Body of pancreas (tissue), 4 donors: ENCODE data around the gene CCDC83.
"Not testable (repeated sequence)": the region's sequence is repeated elsewhere in the genome, so short reads cannot be mapped to it uniquely, and the experiment has no call there.

ENCODE experiments used
- POLR2A ChIP-seq, 3 donors: fragments of 450-650 bp; IDR thresholded peaks; one replicate each; pipeline ENCODE4 v1.6.1; 2016; ENCODE audit warnings: antibody characterized with exemption in 3 of 3, mild to moderate bottlenecking in 2 of 3
- TF ChIP-seq, protein P1 (sequence below), 7 experiments: fragments of 450-650 bp in 4 of 7; fragments of 200-600 bp in 3 of 7; sonication (generic) in 3 of 7; IDR thresholded peaks; one replicate each; pipeline ENCODE4 v1.5.1; 2016 to 2019; ENCODE audit warnings: antibody characterized with exemption in 7 of 7

- TF ChIP-seq, protein P1, sequence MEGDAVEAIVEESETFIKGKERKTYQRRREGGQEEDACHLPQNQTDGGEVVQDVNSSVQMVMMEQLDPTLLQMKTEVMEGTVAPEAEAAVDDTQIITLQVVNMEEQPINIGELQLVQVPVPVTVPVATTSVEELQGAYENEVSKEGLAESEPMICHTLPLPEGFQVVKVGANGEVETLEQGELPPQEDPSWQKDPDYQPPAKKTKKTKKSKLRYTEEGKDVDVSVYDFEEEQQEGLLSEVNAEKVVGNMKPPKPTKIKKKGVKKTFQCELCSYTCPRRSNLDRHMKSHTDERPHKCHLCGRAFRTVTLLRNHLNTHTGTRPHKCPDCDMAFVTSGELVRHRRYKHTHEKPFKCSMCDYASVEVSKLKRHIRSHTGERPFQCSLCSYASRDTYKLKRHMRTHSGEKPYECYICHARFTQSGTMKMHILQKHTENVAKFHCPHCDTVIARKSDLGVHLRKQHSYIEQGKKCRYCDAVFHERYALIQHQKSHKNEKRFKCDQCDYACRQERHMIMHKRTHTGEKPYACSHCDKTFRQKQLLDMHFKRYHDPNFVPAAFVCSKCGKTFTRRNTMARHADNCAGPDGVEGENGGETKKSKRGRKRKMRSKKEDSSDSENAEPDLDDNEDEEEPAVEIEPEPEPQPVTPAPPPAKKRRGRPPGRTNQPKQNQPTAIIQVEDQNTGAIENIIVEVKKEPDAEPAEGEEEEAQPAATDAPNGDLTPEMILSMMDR (IDR thresholded peaks at IDR 0.05): not testable (repeated sequence)
- not testable (repeated sequence) for TF ChIP-seq POLR2A (IDR thresholded peaks at IDR 0.05)
These were observed 1.6 kb upstream of the CCDC83 start for GRCh38 chr11:85853541-85853940.
